Left hindlimb (tissue), 1 donor: ENCODE data around the gene ECE1.
"Not testable (repeated sequence)": the region's sequence is repeated elsewhere in the genome, so short reads cannot be mapped to it uniquely, and the experiment has no call there.

Experiments used
- DNase-seq: peaks from one replicate; pipeline ENCODE4 v3.0.0-alpha.2; 2018

The ECE1 gene

DNA sequence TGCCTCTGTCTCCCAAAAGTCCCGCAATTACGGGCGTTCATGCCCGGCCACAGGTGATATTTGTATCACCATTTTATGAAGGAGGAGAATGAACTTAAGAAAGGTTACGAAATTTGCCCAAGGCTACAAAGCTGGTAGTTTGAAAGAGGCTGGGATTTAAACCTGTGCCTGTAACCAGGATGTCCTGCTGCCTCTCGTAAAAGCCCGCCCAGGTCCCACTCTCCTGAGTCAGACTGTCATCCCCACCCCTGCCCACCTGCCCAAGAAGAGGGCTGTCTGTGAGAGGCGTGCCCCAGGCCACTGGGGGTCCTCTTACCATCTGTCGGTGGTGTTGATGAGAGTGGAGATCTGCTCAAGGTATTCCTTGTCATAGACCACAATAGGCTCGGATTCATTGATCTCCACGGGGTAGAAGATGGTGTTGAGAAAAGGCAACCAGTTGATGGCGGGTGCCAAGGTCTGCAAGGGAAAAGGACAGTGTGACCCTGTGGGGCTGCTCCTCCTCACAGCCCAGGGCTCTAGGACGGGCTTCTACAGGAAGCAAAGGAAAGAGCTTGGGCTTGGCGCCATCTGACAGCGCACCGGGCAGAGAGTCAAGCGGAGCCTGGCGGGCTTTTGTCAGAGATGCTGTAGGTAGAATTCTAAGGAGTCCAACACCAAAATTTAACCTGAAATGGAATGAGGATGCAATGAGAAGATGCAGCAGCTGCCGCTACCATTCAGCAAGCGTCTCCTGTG is 43.2 kb downstream of the ECE1 start:
- DNase-seq = no peak

- no peak for DNase-seq
Observed at GRCh38 chr1:21245688-21246229, 44.5 kb downstream of the ECE1 start.

DNA sequence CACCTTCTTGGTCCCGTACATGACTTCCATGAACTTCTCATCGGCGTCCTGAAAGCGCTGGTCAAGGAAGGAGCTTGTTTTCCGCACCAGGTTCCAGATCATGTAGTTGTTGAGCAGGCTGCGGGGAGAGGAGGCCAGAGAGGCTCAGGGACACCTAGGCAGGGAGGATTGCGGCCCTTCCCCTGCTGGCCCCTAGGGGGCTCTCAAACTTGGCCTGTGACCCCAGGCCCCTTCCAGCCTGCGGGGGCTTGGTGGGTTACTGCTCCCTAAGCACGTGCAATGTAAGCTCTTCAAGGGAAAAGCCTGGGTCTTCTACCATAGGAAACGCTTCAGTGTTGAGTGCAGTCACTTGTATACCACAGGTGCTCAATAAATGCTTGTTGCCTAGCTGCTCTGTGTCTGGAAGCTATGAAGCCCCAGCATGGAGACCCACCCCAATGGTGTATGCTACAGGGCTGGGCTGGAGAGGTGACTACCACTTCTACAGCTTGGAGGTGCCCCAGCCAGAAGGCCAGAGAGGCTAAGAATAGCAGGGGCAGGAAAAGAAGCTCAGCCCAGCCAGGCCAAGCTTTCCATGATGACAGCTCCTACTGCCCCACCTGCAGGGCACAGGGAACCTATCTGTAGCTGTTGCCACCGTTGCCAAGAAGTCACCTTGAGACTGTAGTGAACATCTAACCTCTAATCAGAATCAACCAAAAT is 45.1 kb downstream of the ECE1 start:
- no peak for DNase-seq

DNA sequence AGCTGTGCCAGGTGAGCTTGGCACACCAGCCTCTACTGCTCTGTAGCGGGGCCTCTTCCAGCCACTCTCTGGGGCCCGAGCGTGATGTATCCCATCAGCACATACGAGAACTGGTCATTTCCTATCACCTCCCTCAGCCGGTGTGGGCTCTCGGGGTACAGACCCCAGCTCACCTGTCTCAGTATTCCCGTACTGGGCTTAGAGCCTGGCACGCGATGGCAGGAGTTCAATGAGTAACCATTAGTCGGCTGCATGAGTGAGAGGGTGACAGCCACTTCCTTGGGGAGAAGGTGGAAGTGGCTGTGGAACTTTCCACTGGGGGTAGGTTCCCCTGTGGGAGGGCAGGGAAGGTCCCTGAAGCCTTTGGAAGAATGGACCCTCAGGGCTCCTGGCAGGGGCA is 46.1 kb downstream of the ECE1 start:
- DNase-seq = no peak

DNA sequence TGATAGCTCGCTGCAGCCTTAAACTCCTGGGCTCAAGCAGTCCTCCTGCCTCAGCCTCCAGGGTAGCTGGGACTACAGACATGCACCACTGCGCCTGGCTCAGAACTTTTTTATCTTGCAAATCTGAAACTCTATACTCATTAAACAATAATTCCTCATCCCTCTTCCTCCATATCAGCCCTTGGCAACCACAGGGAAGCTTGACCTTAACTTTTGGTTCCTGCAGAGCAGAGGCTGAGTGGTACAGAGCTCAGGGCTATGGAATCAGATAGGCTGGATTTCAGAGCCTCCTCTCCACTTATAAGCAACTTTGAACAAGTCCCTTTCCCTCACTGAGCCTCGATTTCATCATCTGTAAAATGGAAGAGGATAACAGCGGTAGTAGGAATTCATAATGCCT is 47.4 kb downstream of the ECE1 start:
- DNase-seq = no peak

DNA sequence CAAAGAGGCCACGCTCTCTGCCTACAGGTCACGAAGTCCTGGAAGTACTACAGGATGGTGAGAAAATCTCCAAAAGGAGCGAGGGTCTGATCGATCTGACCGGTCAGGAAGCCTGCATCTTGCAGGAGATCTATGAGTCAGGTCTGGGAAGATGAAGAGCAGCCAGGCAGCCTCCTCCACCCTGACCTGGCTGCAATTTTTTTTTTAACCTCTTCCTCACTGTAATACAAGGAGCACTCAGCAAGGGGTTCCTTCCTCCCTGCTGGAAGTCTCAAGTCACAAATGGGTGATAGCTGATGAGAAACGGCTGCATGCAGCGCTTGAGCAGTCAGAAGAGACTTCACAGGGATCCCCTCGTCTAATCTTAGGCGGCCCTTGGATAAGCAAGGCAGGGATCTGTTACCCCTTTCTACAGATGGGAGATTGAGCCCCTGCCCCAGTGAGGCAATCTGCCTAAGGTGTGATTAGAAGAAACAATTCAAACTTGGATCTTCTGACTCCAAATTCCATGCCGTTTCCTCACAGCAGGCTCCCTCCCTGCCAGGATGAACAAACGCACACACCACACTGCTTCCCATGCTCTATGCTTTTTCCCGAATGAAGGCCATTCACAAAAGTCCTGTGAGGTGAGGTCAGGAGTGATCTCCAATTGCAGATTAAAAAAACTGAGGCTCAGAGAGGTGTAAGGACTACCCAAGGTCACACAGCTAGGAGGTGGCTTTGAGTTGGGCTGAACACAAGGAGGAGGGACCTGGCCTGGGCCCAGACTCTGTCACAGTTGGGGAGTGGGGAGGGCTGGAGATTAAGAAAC is 48.3 kb downstream of the ECE1 start:
- no peak for DNase-seq

- no peak for DNase-seq
Observed at GRCh38 chr1:21240706-21241105, 49.6 kb downstream of the ECE1 start.

- DNase-seq = no peak
Observed at GRCh38 chr1:21239221-21239620, 51.0 kb downstream of the ECE1 start.

DNA sequence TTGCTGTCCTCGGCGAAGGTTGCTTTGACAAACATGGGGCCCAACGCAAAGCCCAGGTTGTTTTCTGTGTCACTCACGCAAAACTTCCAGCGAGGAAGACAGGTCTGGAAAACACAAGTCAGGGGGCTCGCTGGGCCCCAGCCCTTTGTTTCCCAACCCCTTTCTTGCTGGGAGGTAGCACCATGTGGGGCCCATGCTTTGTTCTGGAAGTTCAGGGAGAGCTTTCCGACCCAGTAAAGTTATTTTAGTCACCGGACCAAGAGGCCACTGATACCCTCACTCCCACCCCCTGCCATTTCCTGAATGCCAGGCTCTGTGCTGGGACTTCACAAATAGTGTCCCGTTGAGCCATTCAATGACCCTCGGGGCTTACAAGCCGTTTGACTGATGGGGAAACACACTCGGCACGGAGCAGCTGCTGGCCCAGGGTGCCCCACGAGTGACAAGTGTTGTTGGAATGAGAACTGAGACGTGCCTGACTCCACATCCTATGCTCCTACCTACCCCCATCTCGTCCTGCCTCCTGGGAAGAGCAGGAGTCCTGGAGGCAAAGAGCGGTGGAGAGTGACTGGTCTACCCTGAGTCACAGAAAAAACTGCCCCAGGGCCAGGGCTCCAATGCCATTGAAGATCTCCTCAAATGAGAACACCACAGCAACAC is 52.0 kb downstream of the ECE1 start:
- no peak for DNase-seq

GRCh38 chr1:21237446-21238088 is 52.7 kb downstream of the ECE1 start:
- DNase-seq = no peak

GRCh38 chr1:21236178-21236577 is 54.1 kb downstream of the ECE1 start:
- DNase-seq = no peak

GRCh38 chr1:21234779-21235178 is 55.5 kb downstream of the ECE1 start:
- DNase-seq = no peak

DNA sequence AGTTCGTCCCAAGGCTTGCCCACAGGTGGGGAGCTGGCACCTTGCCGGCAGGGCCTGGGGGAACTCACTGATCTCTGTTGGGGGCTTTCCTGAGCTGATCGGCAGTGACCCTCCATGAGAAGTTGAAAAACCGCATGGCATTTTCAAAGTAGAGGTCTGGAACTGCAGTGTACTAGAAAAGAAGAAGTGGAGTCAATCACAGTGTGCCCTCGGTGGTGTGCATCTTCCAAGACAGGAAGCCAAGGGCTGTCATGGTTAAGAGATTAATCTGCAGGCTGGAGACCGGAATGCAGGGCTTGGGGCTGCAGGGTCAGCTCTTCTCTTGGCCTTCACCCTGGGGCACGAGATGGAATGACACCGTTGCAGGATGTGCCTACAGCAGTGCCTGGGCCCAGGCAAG is 56.8 kb downstream of the ECE1 start:
- DNase-seq = no peak

GRCh38 chr1:21232044-21232443 is 58.2 kb downstream of the ECE1 start:
- DNase-seq = no peak

DNA sequence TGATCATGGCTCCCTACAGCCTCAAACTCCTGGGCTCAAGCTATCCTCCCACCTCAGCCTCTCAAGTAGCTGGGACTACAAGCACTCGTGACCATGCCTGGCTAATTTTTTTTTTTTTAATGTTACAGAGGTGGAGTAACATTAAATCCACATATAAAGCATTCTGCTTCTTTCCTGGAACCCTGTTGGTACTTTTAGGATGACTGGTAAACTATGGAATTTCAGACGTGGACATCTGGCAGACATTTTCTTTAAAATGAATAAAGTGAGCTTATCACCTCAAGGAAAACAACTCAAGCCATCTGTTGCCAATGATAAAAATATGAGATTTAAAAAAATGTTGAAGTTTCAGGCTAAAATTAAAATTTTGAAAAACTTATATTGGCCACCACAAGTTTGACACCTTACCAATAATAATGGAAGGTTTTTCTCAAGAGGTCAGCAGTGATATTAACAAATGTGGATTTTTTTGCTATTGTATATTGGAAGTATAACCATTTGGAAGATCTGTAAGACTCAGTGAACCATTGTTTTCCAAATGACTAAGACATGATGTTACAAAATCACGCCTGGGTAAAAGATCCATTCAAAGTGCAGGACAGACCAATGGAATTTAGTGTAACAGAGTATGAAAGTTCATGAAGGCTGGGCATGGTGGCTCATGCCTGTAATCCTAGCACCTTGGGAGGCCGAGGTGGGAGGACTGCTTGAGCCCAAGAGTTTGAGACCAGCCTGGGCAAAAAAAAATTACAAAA is 60.8 kb downstream of the ECE1 start:
- no peak for DNase-seq

- not testable (repeated sequence) for DNase-seq
Observed at GRCh38 chr1:21228224-21228623, 62.0 kb downstream of the ECE1 start.

GRCh38 chr1:21225065-21225464 is 65.2 kb downstream of the ECE1 start:
- no peak for DNase-seq

DNA sequence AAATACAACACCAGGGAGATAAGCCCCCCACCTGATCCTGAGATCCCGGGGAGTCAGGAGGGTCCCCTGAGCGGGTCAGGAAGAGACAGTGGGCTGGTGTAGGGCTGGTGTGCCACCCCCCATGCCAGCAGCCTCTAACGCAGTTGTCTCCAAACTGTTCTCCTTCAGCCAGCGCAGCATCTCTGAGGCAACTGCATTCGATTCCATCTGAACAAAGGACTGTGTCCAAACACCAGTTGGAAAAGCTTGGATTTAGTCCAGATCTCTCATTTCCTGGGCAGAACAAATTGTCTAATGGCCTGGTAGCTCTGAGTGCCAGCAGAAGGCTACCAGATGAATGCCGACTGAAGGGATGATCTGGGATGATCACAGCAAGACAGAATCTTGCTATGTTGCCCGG is 69.4 kb downstream of the ECE1 start:
- no peak for DNase-seq

GRCh38 chr1:21219674-21220073 is 70.6 kb downstream of the ECE1 start:
- no peak for DNase-seq

GRCh38 chr1:21217812-21218596 is 72.3 kb downstream of the ECE1 start:
- DNase-seq = no peak
